ENCODE results near the gene CENPC. TPM values are rescaled to one million over a fixed set of nuclear protein-coding genes. Genes with fewer than 3 reads are reported as not detected.

The CENPC gene
- total RNA-seq, 1 donor from 2014 or later = 32.1 TPM

GRCh38 chr4:67480810-67481209 is 64.5 kb downstream of the CENPC start:
- TF ChIP-seq CTCF (IDR thresholded peaks at IDR 0.05; ENCODE audit: partially characterized antibody, unreplicated experiment) = no peak
- Mint-ChIP-seq H3K4me1 (ENCODE audit: low read depth, unreplicated experiment) (no peaks in the 10 kb centered on the region), H3K27me3 (ENCODE audit: unreplicated experiment) (peaks cover 3% of the 10 kb centered on the region), H3K36me3 (ENCODE audit: unreplicated experiment) (peaks cover 32% of the 10 kb centered on the region), H3K9me3 (ENCODE audit: unreplicated experiment) (peaks cover 10% of the 10 kb centered on the region), H3K4me3 (ENCODE audit: unreplicated experiment) (no peak overlapping the region), H3K27ac (ENCODE audit: unreplicated experiment) (no peak overlapping the region)
- DNase-seq = no peak

GRCh38 chr4:67475155-67475554 is 70.1 kb downstream of the CENPC start:
- no peak for DNase-seq
- peaks cover 3% of the 10 kb centered on the region for H3K27me3 Mint-ChIP-seq (ENCODE audit: unreplicated experiment)
- no peak for TF ChIP-seq CTCF (IDR thresholded peaks at IDR 0.05; ENCODE audit: partially characterized antibody, unreplicated experiment)
- no peaks in the 10 kb centered on the region for H3K4me1 Mint-ChIP-seq (ENCODE audit: low read depth, unreplicated experiment)
- no peak overlapping the region for H3K4me3 Mint-ChIP-seq (ENCODE audit: unreplicated experiment)
- no peak overlapping the region for H3K27ac Mint-ChIP-seq (ENCODE audit: unreplicated experiment)
- peaks cover 10% of the 10 kb centered on the region for H3K9me3 Mint-ChIP-seq (ENCODE audit: unreplicated experiment)
- peaks cover 32% of the 10 kb centered on the region for H3K36me3 Mint-ChIP-seq (ENCODE audit: unreplicated experiment)

- Mint-ChIP-seq H3K27ac (ENCODE audit: unreplicated experiment) (no peak overlapping the region), H3K27me3 (ENCODE audit: unreplicated experiment) (peaks cover 2% of the 10 kb centered on the region), H3K36me3 (ENCODE audit: unreplicated experiment) (peaks cover under 1% of the 10 kb centered on the region), H3K4me1 (ENCODE audit: low read depth, unreplicated experiment) (no peaks in the 10 kb centered on the region), H3K4me3 (ENCODE audit: unreplicated experiment) (no peak overlapping the region), H3K9me3 (ENCODE audit: unreplicated experiment) (no peaks in the 10 kb centered on the region)
- TF ChIP-seq CTCF (IDR thresholded peaks at IDR 0.05; ENCODE audit: partially characterized antibody, unreplicated experiment) = no peak
- DNase-seq = no peak
Observed at GRCh38 chr4:67470871-67471270, 74.4 kb downstream of the CENPC start.

- Mint-ChIP-seq H3K4me1 (ENCODE audit: low read depth, unreplicated experiment) (peaks cover 4% of the 10 kb centered on the region), H3K27me3 (ENCODE audit: unreplicated experiment) (peaks cover 4% of the 10 kb centered on the region), H3K36me3 (ENCODE audit: unreplicated experiment) (no peaks in the 10 kb centered on the region), H3K4me3 (ENCODE audit: unreplicated experiment) (no peak overlapping the region), H3K27ac (ENCODE audit: unreplicated experiment) (no peak overlapping the region), H3K9me3 (ENCODE audit: unreplicated experiment) (no peaks in the 10 kb centered on the region)
- TF ChIP-seq CTCF (IDR thresholded peaks at IDR 0.05; ENCODE audit: partially characterized antibody, unreplicated experiment) = no peak
- no peak for DNase-seq
Observed at GRCh38 chr4:67468830-67469229, 76.5 kb downstream of the CENPC start.

GRCh38 chr4:67466751-67467150 is 78.6 kb downstream of the CENPC start:
- Mint-ChIP-seq H3K9me3 (ENCODE audit: unreplicated experiment) (peaks cover 4% of the 10 kb centered on the region), H3K4me3 (ENCODE audit: unreplicated experiment) (no peak overlapping the region), H3K36me3 (ENCODE audit: unreplicated experiment) (no peaks in the 10 kb centered on the region), H3K27ac (ENCODE audit: unreplicated experiment) (no peak overlapping the region), H3K27me3 (ENCODE audit: unreplicated experiment) (peaks cover 4% of the 10 kb centered on the region), H3K4me1 (ENCODE audit: low read depth, unreplicated experiment) (peaks cover 14% of the 10 kb centered on the region)
- no peak for DNase-seq
- TF ChIP-seq CTCF (IDR thresholded peaks at IDR 0.05; ENCODE audit: partially characterized antibody, unreplicated experiment) = no peak
